SU-DHL-6 (cell line): Measurements from ENCODE around the gene SOCS1.
"Not testable (repeated sequence)": the region's sequence is repeated elsewhere in the genome, so short reads cannot be mapped to it uniquely, and the experiment has no call there.

ENCODE experiments used
- H2AFZ ChIP-seq: fragments of 200-600 bp; sonication (generic); 2 replicates; pipeline ENCODE4 v1.6.1; 2014; ENCODE audit warnings: low read depth, mild to moderate bottlenecking, moderate library complexity, mixed read lengths, antibody characterized with exemption, low read length; ENCODE audit not compliant: severe bottlenecking
- H3F3A ChIP-seq: fragments of 200-600 bp; shearing (Covaris generic); 2 replicates; pipeline ENCODE4 v1.6.0; 2016; ENCODE audit warnings: antibody characterized with exemption, mild to moderate bottlenecking; ENCODE audit not compliant: insufficient read depth
- H3K27ac ChIP-seq: fragments of 200-600 bp; sonication (generic); 2 replicates; pipeline ENCODE4 v1.5.1; 2016; ENCODE audit warnings: low read depth, mild to moderate bottlenecking, low read length, moderate library complexity, mixed read lengths
- H3K27me3 ChIP-seq: fragments of 200-600 bp; sonication (generic), shearing (Covaris generic); 2 replicates; pipeline ENCODE4 v1.6.0; 2014; ENCODE audit warnings: mild to moderate bottlenecking, low read length
- H3K36me3 ChIP-seq: fragments of 200-600 bp; sonication (generic); 2 replicates; pipeline ENCODE4 v1.6.1; 2014; ENCODE audit warnings: mild to moderate bottlenecking, low read length, mixed read lengths
- H3K4me2 ChIP-seq: fragments of 300-600, 200-600 bp; shearing (Covaris generic), sonication (generic); 2 replicates; pipeline ENCODE4 v1.6.0; 2014; ENCODE audit warnings: low read length, low read depth, mild to moderate bottlenecking; ENCODE audit not compliant: poor library complexity, severe bottlenecking
- H3K4me3 ChIP-seq: fragments of 200-600 bp; sonication (generic); 2 replicates; pipeline ENCODE4 v1.5.1; 2014; ENCODE audit warnings: antibody characterized with exemption, low read length, mild to moderate bottlenecking, mixed read lengths; ENCODE audit not compliant: insufficient read depth, poor library complexity, severe bottlenecking
- H3K79me2 ChIP-seq: fragments of 200-600 bp; sonication (generic); 2 replicates; pipeline ENCODE4 v1.6.1; 2014; ENCODE audit warnings: mild to moderate bottlenecking, low read length, moderate library complexity; ENCODE audit not compliant: insufficient read depth
- H3K9ac ChIP-seq: fragments of 200-600 bp; sonication (generic); 2 replicates; pipeline ENCODE4 v1.7.0; 2014; ENCODE audit warnings: mild to moderate bottlenecking, low read length
- H3K9me2 ChIP-seq: fragments of 200-600 bp; sonication (generic); replicated peaks from 2 replicates; pipeline ENCODE4 v1.6.1; 2014; ENCODE audit warnings: low read length; ENCODE audit not compliant: insufficient read depth
- H3K9me3 ChIP-seq: fragments of 200-600 bp; sonication (generic); 2 replicates; pipeline ENCODE4 v1.6.1; 2014; ENCODE audit warnings: low read length, mixed read lengths; ENCODE audit not compliant: insufficient read depth
- H4K20me1 ChIP-seq: fragments of 200-600 bp; sonication (generic); 2 replicates; pipeline ENCODE4 v1.6.1; 2014; ENCODE audit warnings: low read depth, mild to moderate bottlenecking, antibody characterized with exemption, low read length, moderate library complexity, mixed read lengths
- CTCF ChIP-seq: fragments of 200-600 bp; sonication (generic); IDR thresholded peaks from one replicate; pipeline ENCODE4 v1.5.1; 2017; ENCODE audit warnings: antibody characterized with exemption, mild to moderate bottlenecking, low read length, moderate library complexity; ENCODE audit not compliant: insufficient read depth, poor library complexity, severe bottlenecking
- EZH2phosphoT487 ChIP-seq: fragments of 200-600 bp; sonication (generic), shearing (Covaris generic); conservative IDR thresholded peaks from 2 replicates; pipeline ENCODE4 v1.6.1; 2018; ENCODE audit warnings: mild to moderate bottlenecking, antibody characterized with exemption, low read length, moderate library complexity, mixed read lengths

Gene SOCS1

DNA sequence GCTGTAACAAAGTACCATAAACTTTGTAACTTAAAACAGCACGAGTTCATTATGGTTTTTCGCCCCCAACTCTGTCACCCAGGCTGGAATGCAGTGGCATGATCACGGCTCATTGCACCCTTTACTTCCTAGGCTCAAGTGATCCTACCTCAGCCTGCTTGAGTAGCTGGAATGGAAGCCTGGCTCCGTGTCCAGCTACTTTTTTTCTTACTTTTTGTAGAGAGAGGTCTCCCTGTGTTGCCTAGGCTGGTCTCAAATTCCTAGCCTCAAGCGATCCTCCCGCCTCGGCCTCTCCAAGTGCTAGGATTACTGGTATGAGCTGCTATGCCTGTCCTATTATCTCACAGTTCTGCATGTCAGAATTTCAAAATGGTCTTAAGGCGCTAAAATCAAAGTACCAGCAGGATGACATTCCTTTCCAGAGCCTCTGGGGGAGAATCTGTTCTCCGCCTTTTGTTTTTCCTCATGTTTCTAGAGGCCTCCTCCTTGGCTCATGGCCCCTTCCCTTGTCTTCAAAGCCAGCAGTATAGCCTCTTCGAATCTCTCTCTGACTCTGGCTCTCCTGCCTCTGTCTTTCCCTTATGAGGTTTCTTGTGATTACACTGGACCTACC lies 35.2 kb upstream of the SOCS1 start:
- Histone ChIP-seq H3K9me2 (no peaks in the 10 kb centered on the region), H3K79me2 (no peaks in the 10 kb centered on the region), H4K20me1 (no peaks in the 10 kb centered on the region), H3K27ac (no peak overlapping the region), H2AFZ (no peak overlapping the region), H3K36me3 (no peaks in the 10 kb centered on the region), H3K9ac (no peak overlapping the region), H3K9me3 (no peaks in the 10 kb centered on the region), H3F3A (peaks cover 20% of the 10 kb centered on the region), H3K4me3 (no peak overlapping the region), H3K27me3 (no peaks in the 10 kb centered on the region), H3K4me2 (no peak overlapping the region)
- TF ChIP-seq CTCF (no peak), EZH2phosphoT487 (no peak)

GRCh38 chr16:11290102-11290893 lies 34.3 kb upstream of the SOCS1 start:
- Histone ChIP-seq H3K4me3 (no peak overlapping the region), H3K9me2 (no peaks in the 10 kb centered on the region), H3K27me3 (no peaks in the 10 kb centered on the region), H3K9me3 (no peaks in the 10 kb centered on the region), H3K79me2 (no peaks in the 10 kb centered on the region), H3K27ac (no peak overlapping the region), H3K36me3 (no peaks in the 10 kb centered on the region), H4K20me1 (no peaks in the 10 kb centered on the region), H3F3A (peaks cover 12% of the 10 kb centered on the region), H3K9ac (no peak overlapping the region), H2AFZ (no peak overlapping the region), H3K4me2 (no peak overlapping the region)
- TF ChIP-seq EZH2phosphoT487, result no peak
- TF ChIP-seq CTCF, result no peak

- not testable (repeated sequence) for H3K9me3 ChIP-seq, H3K9ac ChIP-seq, H3K9me2 ChIP-seq, H3K4me2 ChIP-seq, H3K27me3 ChIP-seq, H4K20me1 ChIP-seq, H3K27ac ChIP-seq, H2AFZ ChIP-seq, H3K36me3 ChIP-seq, H3K79me2 ChIP-seq, H3F3A ChIP-seq, H3K4me3 ChIP-seq
Measured at GRCh38 chr16:11289696-11290095, 33.7 kb upstream of the SOCS1 start.

DNA sequence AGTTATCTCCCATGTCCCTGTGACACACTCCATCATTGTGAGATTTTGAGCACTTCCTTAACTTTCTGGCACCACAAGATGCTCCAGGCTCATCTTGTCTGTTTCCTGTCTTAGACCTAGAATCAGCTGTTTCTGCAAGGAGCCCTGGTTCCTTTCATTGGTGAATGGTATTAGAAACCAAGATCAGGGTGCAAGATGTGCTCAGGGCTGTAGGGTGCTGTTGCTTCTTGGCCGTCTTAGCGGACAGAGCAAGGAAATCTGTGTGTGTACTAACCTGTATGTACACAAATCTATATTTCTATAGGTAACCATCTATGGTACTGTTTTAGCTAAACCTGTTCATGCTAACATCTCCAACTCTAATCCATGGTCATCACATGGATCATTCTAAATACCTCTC lies 33.2 kb upstream of the SOCS1 start:
- no peak overlapping the region for H3K9ac ChIP-seq
- TF ChIP-seq CTCF (no peak), EZH2phosphoT487 (no peak)
- no peaks in the 10 kb centered on the region for H4K20me1 ChIP-seq
- no peaks in the 10 kb centered on the region for H3K9me2 ChIP-seq
- H2AFZ ChIP-seq, result no peak overlapping the region
- H3K4me3 ChIP-seq, result no peak overlapping the region
- H3K27me3 ChIP-seq, result no peaks in the 10 kb centered on the region
- H3K79me2 ChIP-seq, result no peaks in the 10 kb centered on the region
- no peak overlapping the region for H3K27ac ChIP-seq
- H3K9me3 ChIP-seq, result no peaks in the 10 kb centered on the region
- H3K36me3 ChIP-seq, result no peaks in the 10 kb centered on the region
- 0 out of 2 replicates have a peak, but pooled peaks cover 3% of the 10 kb centered on the region for H3F3A ChIP-seq
- no peak overlapping the region for H3K4me2 ChIP-seq
